Lower leg skin (tissue), 4 donors: ENCODE measurements around the gene SUMF1. TPM values are rescaled to one million over a fixed set of nuclear protein-coding genes. Genes with fewer than 3 reads are reported as not detected.

Experiments used
- DNase-seq, 2 donors: peaks; one replicate each; pipeline ENCODE4 v3.0.0-alpha.2; 2019; ENCODE audit warnings: low spot score in 2 of 2
- H3K4me3 ChIP-seq: fragments of 200-600 bp; sonication (generic); 2 replicates; pipeline ENCODE4 v1.5.1; 2017; ENCODE audit warnings: mild to moderate bottlenecking, low read depth; ENCODE audit not compliant: poor library complexity, severe bottlenecking
- POLR2A ChIP-seq, 2 donors: fragments of 450-650 bp; IDR thresholded peaks; one replicate each; pipeline ENCODE4 v1.6.1; 2016 to 2017; ENCODE audit warnings: antibody characterized with exemption in 2 of 2, mild to moderate bottlenecking in 1 of 2, moderate library complexity in 1 of 2
- WGBS, 2 donors: methylation state at CpG; one replicate each; pipeline ENCODE4 v1.1.5; 2018; 5-methylcytosine and 5-hydroxymethylcytosine counted together
- intact Hi-C: fragments of 100-400 bp; cut with DNase I; formaldehyde crosslinking; loops from one replicate; pipeline ENCODE4 v1.15.0; 2023; ENCODE audit warnings: low total_unique reads
- total RNA-seq, 4 donors: library from RNA; depleted of rRNA; stranded (reverse); fragments of >200 nt; gene quantifications; one replicate each; pipeline ENCODE4 v1.1.0, GENCODE V29; 2016
- TF ChIP-seq, protein P1 (sequence below), 3 donors: fragments of 450-650 bp; IDR thresholded peaks; one replicate each; pipeline ENCODE4 v1.5.1; 2016; ENCODE audit warnings: antibody characterized with exemption in 3 of 3, mild to moderate bottlenecking in 3 of 3, moderate library complexity in 2 of 3

The SUMF1 gene
- total RNA-seq, 4 donors from 2014 or later: 35.2 to 63.8 (median 59.6) TPM

DNA sequence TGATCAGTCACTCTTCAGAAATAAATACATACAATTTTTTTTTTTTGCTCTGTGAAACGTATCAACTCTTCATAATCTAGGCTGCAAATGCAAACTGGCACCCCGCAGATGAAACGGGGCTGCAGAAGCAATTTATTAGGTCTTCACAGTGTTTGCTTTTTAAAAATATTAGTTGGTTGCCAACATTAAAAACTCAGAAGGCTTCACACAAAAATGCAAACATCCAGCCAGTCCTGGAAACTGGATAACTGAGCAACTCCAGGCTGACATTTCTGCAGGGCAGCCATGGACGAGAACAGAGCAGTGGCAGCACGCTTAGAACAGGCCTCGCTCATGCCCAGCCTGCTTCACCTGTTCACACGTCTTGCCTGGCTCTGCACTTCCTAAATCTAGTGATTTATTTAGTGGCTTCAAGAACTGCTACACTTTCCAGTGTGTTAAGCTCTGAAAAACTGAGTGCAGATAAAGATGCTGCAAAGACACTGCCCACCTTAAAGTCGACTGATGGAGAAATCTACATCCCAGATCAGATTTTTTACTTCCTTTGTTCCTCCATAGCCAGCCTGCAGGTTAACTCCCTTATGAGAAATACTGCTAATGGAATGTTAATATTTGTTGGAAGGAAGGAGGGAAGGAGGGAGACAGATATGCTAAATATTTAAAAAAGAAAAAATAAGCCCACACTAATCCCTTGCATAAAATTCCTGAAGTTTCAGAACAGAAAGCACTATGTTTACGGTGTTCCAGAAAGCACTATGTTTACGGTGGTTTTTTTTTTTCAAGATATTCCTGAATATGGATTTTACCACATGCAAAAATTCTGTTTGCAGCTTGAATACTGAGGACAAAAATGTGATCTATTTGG lies 110.3 kb downstream of the SUMF1 start:
- TF ChIP-seq, protein P1, sequence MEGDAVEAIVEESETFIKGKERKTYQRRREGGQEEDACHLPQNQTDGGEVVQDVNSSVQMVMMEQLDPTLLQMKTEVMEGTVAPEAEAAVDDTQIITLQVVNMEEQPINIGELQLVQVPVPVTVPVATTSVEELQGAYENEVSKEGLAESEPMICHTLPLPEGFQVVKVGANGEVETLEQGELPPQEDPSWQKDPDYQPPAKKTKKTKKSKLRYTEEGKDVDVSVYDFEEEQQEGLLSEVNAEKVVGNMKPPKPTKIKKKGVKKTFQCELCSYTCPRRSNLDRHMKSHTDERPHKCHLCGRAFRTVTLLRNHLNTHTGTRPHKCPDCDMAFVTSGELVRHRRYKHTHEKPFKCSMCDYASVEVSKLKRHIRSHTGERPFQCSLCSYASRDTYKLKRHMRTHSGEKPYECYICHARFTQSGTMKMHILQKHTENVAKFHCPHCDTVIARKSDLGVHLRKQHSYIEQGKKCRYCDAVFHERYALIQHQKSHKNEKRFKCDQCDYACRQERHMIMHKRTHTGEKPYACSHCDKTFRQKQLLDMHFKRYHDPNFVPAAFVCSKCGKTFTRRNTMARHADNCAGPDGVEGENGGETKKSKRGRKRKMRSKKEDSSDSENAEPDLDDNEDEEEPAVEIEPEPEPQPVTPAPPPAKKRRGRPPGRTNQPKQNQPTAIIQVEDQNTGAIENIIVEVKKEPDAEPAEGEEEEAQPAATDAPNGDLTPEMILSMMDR (IDR thresholded peaks at IDR 0.05): no peak
- TF ChIP-seq POLR2A (IDR thresholded peaks at IDR 0.05): no peak
- H3K4me3 ChIP-seq: no peak overlapping the region
- no peak for DNase-seq
- intact Hi-C loops: no loop called here
- 81 to 84% methylated on average over 10 of the region's 10 CpGs for WGBS, 2 donors

DNA sequence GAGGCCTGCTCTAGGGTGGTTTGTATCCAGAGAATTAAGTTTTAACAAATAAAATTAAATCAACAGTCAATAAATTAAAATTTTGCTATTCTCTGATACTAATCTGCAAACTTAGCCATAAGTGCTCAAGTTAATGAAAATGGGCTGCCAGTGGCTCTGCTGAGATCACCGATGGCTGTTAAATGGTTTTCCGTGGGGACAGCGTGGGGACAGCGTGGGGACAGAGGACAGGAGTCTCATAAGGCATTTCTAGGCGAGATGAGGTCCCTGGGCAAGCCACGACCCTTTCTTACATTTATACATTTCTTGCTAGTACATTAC lies 110.9 kb downstream of the SUMF1 start:
- WGBS, 2 donors: 88 to 89% methylated on average over 6 of the region's 6 CpGs
- DNase-seq: no peak
- no peak for TF ChIP-seq POLR2A (IDR thresholded peaks at IDR 0.05)
- TF ChIP-seq, protein P1 (IDR thresholded peaks at IDR 0.05): no peak
- H3K4me3 ChIP-seq: no peak overlapping the region
- intact Hi-C loops: no loop called here

DNA sequence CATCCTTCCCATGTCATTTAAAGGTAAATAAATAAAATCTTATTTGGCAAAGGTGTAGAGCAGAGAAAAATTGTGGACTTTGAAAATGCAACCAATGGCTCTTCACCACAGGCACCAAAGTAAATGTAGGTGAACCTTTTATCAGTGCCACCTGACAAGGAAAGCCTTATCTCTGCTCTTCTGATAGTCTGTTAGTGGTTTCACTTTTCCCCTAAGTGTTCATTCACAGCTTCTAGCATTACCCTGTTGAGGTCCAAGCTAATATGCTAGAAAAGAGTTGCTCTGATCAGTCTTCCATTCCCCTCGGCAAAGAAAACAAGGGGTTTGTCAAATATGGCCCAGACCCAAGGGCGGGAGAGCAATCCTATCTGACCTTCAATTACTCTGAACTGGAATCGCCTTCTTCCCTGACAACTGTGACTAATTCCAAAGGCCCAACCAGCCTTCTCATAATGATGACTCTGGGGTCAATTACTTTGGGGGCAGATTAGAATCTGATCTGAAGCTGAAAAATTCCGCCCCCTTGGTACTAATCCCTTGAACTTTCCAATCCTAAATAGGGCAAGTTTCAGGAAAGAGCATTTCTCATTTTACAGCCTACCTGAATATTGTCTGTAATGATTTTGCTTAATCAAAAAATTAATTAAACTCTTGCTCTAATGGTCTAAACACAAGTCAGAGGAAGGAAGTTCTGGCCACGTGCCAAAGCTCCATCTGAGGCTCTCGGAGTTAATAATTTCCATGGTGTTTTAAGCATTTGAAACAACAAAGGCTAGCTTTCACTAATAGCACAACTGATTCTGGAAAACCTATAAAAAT lies 111.5 kb downstream of the SUMF1 start:
- no peak for TF ChIP-seq POLR2A (IDR thresholded peaks at IDR 0.05)
- TF ChIP-seq, protein P1 (IDR thresholded peaks at IDR 0.05): no peak
- H3K4me3 ChIP-seq: no peak overlapping the region
- DNase-seq: no peak
- intact Hi-C loops: no loop called here
- WGBS, 2 donors: 64 to 70% methylated on average over 6 of the region's 6 CpGs

DNA sequence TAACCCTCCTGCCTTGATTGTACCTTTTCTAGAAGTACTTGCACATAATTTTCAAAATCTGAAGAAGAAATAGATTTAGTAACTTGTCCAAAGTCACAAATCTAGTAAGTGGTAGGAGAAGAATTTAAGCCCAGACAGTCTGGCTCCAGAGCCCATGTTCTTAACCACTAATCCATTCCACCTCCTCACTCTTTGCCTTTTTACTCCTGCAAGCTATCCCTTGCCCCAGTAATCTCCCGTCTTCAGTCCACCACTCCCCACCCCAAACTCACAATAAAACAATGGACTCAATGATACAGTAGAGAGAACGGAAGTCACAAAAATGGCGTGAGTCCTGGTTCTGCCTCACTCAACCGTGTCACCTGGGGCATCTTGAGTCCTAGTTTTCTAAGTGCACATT lies 115.2 kb downstream of the SUMF1 start:
- DNase-seq: no peak
- WGBS, 2 donors: 86 to 90% methylated on average over 4 of the region's 4 CpGs
- TF ChIP-seq, protein P1 (IDR thresholded peaks at IDR 0.05): no peak
- TF ChIP-seq POLR2A (IDR thresholded peaks at IDR 0.05): no peak
- intact Hi-C loops: loop anchor here (5.0 kb wide), 1 partner anchor 280 kb away; no protein-coding TSS in a partner anchor
- H3K4me3 ChIP-seq: no peak overlapping the region

DNA sequence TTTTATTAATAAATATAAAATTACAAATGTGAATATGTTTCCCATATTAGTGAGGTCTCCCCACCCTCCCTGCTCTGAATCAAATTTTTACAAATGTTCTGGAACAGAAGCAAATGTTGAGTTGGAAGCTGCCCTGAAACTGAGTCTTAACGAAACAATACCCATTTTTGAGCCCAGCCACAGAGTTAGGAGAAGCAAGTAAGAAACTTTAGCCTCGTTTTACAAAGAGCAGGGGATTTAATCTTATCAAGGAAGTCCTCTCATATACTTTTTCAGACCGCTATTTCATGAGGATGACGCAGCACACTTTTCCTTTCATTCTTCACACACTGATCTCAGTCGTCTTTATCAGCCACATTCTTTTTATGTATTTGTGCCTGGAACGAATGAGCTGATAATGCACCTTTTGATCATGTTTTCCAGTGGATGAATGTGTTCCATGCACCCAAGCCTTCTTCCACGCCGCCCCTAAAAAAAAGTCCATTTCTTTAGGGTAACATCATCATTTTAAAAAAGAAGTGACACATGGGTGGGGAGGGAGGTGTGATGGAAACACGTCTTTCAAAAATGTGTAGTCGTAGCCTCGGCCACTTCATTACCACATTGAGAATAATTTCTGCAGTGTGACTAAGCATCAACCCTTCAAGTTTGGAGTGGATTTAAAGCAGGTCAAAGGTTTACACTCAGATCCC lies 115.8 kb downstream of the SUMF1 start:
- intact Hi-C loops: loop anchor here (5.0 kb wide), 1 partner anchor 281 kb away; no protein-coding TSS in a partner anchor
- DNase-seq: no peak
- 43 to 54% methylated on average over 11 of the region's 11 CpGs for WGBS, 2 donors
- H3K4me3 ChIP-seq: no peak overlapping the region
- TF ChIP-seq POLR2A (IDR thresholded peaks at IDR 0.05): no peak
- TF ChIP-seq, protein P1 (IDR thresholded peaks at IDR 0.05): no peak
